Heart left ventricle (tissue), 13 donors: ENCODE data around the gene LRMDA.

Experiments used
- CTCF ChIP-seq, 12 donors: fragments of 200-600 bp; sonication (generic) in 4 of 12; IDR thresholded peaks; one replicate each; pipeline versions ENCODE4 v1.5.0 to v1.8.0; 2018 to 2022; ENCODE audit warnings: antibody characterized with exemption in 12 of 12, mild to moderate bottlenecking in 5 of 12
- POLR2A ChIP-seq, 2 donors: fragments of 450-650 bp; IDR thresholded peaks; one replicate each; pipeline ENCODE4 v1.6.1; 2017; ENCODE audit warnings: antibody characterized with exemption in 2 of 2, mild to moderate bottlenecking in 2 of 2, moderate library complexity in 2 of 2
- donor health status: ischemic (EF 13 %, LVEDD 7.1; RV severe dilation, severe dysfunction).
- donor health status: DM: no; HTN: yes; CAD: no.
- donor health status: DM: no; HTN: no; CAD: no.
- donor health status: ischemic (EF 25% LVEDD 6.9; RV normal size, moderate dysfunction).
- donor health status: ischemic (EF 25% LVEDD 5.7; RV mildly dilated, moderate dysfunction).
- donor health status: ischemic (EF 35%, LVEDD 5.7; RV mildly dilated, moderate dysfunction).
- donor health status: nonischemic (EF 11% LVEDD 7.7; RV severe dilation, severe dysfunction).
- donor health status: DM: yes; HTN: yes; CAD: no.
- donor health status: PGD.
- donor health status: ischemic (EF 29% LVEDD 5.4; RV normal size, mild dysfunction).
- donor health status: nonischemic (EF 23%, LVEDD 6.1; RV moderate dilation, normal function).

- TF ChIP-seq CTCF (IDR thresholded peaks at IDR 0.05) = no peak
- TF ChIP-seq POLR2A (IDR thresholded peaks at IDR 0.05) = no peak
Measured at GRCh38 chr10:75744261-75744660, 312.8 kb downstream of the LRMDA start.
